GM12892 (cell line): ENCODE results near the gene RANBP9.

Experiments
- DNase-seq: peaks from one replicate; pipeline ENCODE4 v3.0.0; 2011; ENCODE audit not compliant: insufficient read length
- FAIRE-seq: peaks from 2 replicates; lab custom pipeline; 2011; peaks lifted over from hg19 to GRCh38; lab: Jason Lieb, UNC
- POLR2A ChIP-seq: IDR thresholded peaks from 2 replicates; pipeline ENCODE4 v1.6.1; 2011; ENCODE audit warnings: low read depth, low read length, control low read depth
- POLR2AphosphoS5 ChIP-seq: IDR thresholded peaks from 2 replicates; pipeline ENCODE4 v1.6.1; 2011; ENCODE audit warnings: low read depth, low read length, control low read depth
- TAF1 ChIP-seq: IDR thresholded peaks from 2 replicates; pipeline ENCODE4 v1.6.1; 2011; ENCODE audit warnings: low read depth, mild to moderate bottlenecking, control low read depth, low read length, borderline replicate concordance

RANBP9 gene

GRCh38 chr6:13635948-13636658, 75.5 kb downstream of the RANBP9 start:
- FAIRE-seq (no peak), DNase-seq (no peak)
- TF ChIP-seq POLR2AphosphoS5: no peak

GRCh38 chr6:13633343-13633742, 78.3 kb downstream of the RANBP9 start:
- DNase-seq (no peak), FAIRE-seq (no peak)
- TF ChIP-seq POLR2A (no peak), TAF1 (no peak)

GRCh38 chr6:13630499-13630898, 81.1 kb downstream of the RANBP9 start:
- no peak for FAIRE-seq
- TF ChIP-seq POLR2AphosphoS5 (no peak), POLR2A (no peak), TAF1 (no peak)
- no peak for DNase-seq

- no peak for TF ChIP-seq POLR2AphosphoS5
- TF ChIP-seq TAF1: no peak
- no peak for TF ChIP-seq POLR2A
- DNase-seq: no peak
- FAIRE-seq: no peak
These were observed 82.0 kb downstream of the RANBP9 start for GRCh38 chr6:13629459-13630116.

GRCh38 chr6:13624871-13625288, 86.8 kb downstream of the RANBP9 start:
- TF ChIP-seq TAF1: no peak
- no peak for TF ChIP-seq POLR2AphosphoS5
- no peak for TF ChIP-seq POLR2A
- FAIRE-seq (no peak), DNase-seq (no peak)

- no peak for DNase-seq
- no peak for FAIRE-seq
- TF ChIP-seq POLR2AphosphoS5: no peak
- TF ChIP-seq POLR2A: no peak
- no peak for TF ChIP-seq TAF1
These were observed 94.6 kb downstream of the RANBP9 start for GRCh38 chr6:13617066-13617465.

GRCh38 chr6:13615792-13616120, 95.9 kb downstream of the RANBP9 start:
- DNase-seq (no peak), FAIRE-seq (no peak)
- no peak for TF ChIP-seq POLR2A
- TF ChIP-seq TAF1: no peak
- no peak for TF ChIP-seq POLR2AphosphoS5

- TF ChIP-seq POLR2AphosphoS5 (peak; percentile 94), TAF1 (peak; percentile 98), POLR2A (peak; percentile 93)
- peak; percentile 95 for FAIRE-seq
- peak; percentile 89 for DNase-seq
These were observed 96.5 kb downstream of the RANBP9 start, which contains the start of gene NOL7 for GRCh38 chr6:13614926-13615791. NOL7 (plus strand) TSS chr6:13615335; CDS start chr6:13615359, 24 bp downstream.

GRCh38 chr6:13614126-13614925, 97.3 kb downstream of the RANBP9 start:
- FAIRE-seq: no peak
- DNase-seq: no peak

GRCh38 chr6:13613029-13613594, 98.5 kb downstream of the RANBP9 start:
- FAIRE-seq (no peak), DNase-seq (no peak)
- no peak for TF ChIP-seq TAF1
- no peak for TF ChIP-seq POLR2AphosphoS5
- TF ChIP-seq POLR2A: no peak

More at GRCh38 chr6:13614126-13614925, 97.3 kb downstream of the RANBP9 start:
- TF ChIP-seq TAF1 (no peak), POLR2A (no peak), POLR2AphosphoS5 (no peak)
